ENCODE measurements around the gene MYRIP.

- TF ChIP-seq IRF3 (IDR thresholded peaks at IDR 0.05; ENCODE audit: low read depth, low read length) (no peak), NFIC (IDR thresholded peaks at IDR 0.05; ENCODE audit: borderline replicate concordance) (no peak), PBX3 (IDR thresholded peaks at IDR 0.05) (no peak), GABPA (IDR thresholded peaks at IDR 0.05; ENCODE audit: low read depth) (no peak), POLR2AphosphoS5 (IDR thresholded peaks at IDR 0.05; ENCODE audit: low read depth, low read length) (no peak), RAD21 (IDR thresholded peaks at IDR 0.05; ENCODE audit: low read length) (no peak)
Observed at GRCh38 chr3:40265181-40265580, 455.8 kb downstream of the MYRIP start.

Data from SK-N-SH (cell line).